K562 (cell line): ENCODE results near the gene FBLN2. TPM values are rescaled to one million over a fixed set of nuclear protein-coding genes. Genes with fewer than 3 reads are reported as not detected.

Experiments used
- ATAC-seq: fragments of 200-7000 bp; cut with Tn5 transposase; 3 replicates; pipeline ENCODE4 v1.9.1; 2020; ENCODE audit warnings: moderate library complexity
- BruUV-seq: library from RNA; stranded (reverse); fragments of 400-500 nt; replicated peaks from 2 replicates; lab custom pipeline; 2021; lab: Mats Ljungman, UMichigan
- CTCF ChIA-PET: fragments of 300-600 bp; formaldehyde crosslinking; extraction: SDS; loops from one replicate; lab custom pipeline; 2021; ENCODE audit warnings: low intra/inter-chr PET ratio; lab: Yijun Ruan, JAX
- POLR2A ChIA-PET: fragments of 300-600, 350-650 bp; sonication (Branson Sonifier 250); formaldehyde crosslinking; extraction: SDS; loops from one replicate; lab custom pipeline; 2021; ENCODE audit warnings: antibody characterized with exemption, inconsistent platforms; lab: Yijun Ruan, JAX
- DNase-seq, 4 experiments: peaks; one replicate each; pipeline versions ENCODE4 v3.0.0 to v3.0.0-alpha.2; 2011 to 2018; ENCODE audit warnings: low spot score in 3 of 4, mixed read lengths in 3 of 4; ENCODE audit errors: extremely low read depth in 1 of 4
- FAIRE-seq: peaks from 2 replicates; lab custom pipeline; 2011; peaks lifted over from hg19 to GRCh38; lab: Jason Lieb, UNC
- H2AFZ ChIP-seq: 2 replicates; pipeline ENCODE4 v1.6.0; 2011; ENCODE audit warnings: low read depth, low read length, control low read depth, inconsistent platforms
- H3K27ac ChIP-seq: fragments of 200-600 bp; 3 replicates; pipeline ENCODE4 v1.8.0; 2011; ENCODE audit warnings: low read depth, mild to moderate bottlenecking, control low read depth, inconsistent platforms, low read length, moderate library complexity, mixed read lengths; ENCODE audit errors: extremely low read depth
- H3K27me3 ChIP-seq, 2 experiments: fragments of 300-600 bp in 1 of 2; 2 replicates in 1 of 2; 3 replicates in 1 of 2; pipeline versions ENCODE4 v1.6.0 to v1.8.0; 2011; ENCODE audit warnings: inconsistent platforms in 2 of 2, low read length in 2 of 2, mild to moderate bottlenecking in 1 of 2, mixed read lengths in 1 of 2, moderate library complexity in 1 of 2; ENCODE audit not compliant: control insufficient read depth in 2 of 2, insufficient read depth in 2 of 2
- H3K36me3 ChIP-seq: fragments of 300-600 bp; 3 replicates; pipeline ENCODE4 v1.8.0; 2011; ENCODE audit warnings: mild to moderate bottlenecking, low read length, inconsistent platforms; ENCODE audit not compliant: control insufficient read depth, insufficient read depth
- H3K4me1 ChIP-seq, 2 experiments: fragments of 200-600 bp in 1 of 2; replicated peaks in 1 of 2; 2 replicates in 1 of 2; 3 replicates in 1 of 2; pipeline versions ENCODE4 v1.5.1 to v1.8.0; 2011; ENCODE audit warnings: inconsistent platforms in 2 of 2, low read length in 2 of 2, mild to moderate bottlenecking in 1 of 2, mixed read lengths in 1 of 2, moderate library complexity in 1 of 2; ENCODE audit not compliant: control insufficient read depth in 2 of 2, insufficient read depth in 2 of 2
- H3K4me2 ChIP-seq: 2 replicates; pipeline ENCODE4 v1.6.1; 2011; ENCODE audit warnings: low read length, control low read depth, inconsistent platforms, mixed read lengths; ENCODE audit not compliant: insufficient read depth
- H3K4me3 ChIP-seq: fragments of 200-600 bp; sonication (generic), shearing (Covaris generic); 2 replicates; pipeline ENCODE4 v1.5.1; 2016; ENCODE audit warnings: control low read depth, inconsistent platforms
- H3K79me2 ChIP-seq: fragments of 200-600 bp; 3 replicates; pipeline ENCODE4 v1.8.0; 2011; ENCODE audit warnings: low read length, inconsistent platforms; ENCODE audit not compliant: control insufficient read depth, insufficient read depth
- H3K9ac ChIP-seq, 2 experiments: 2 replicates each; pipeline versions ENCODE4 v1.6.0 to v1.6.1; 2011; ENCODE audit warnings: low read depth in 2 of 2, low read length in 2 of 2, control low read depth in 1 of 2, inconsistent platforms in 1 of 2, mild to moderate bottlenecking in 1 of 2, mixed read lengths in 1 of 2; ENCODE audit not compliant: insufficient read depth in 1 of 2
- H3K9me1 ChIP-seq: one replicate; pipeline ENCODE4 v1.6.0; 2011; ENCODE audit warnings: inconsistent platforms, mild to moderate bottlenecking, low read length, moderate library complexity; ENCODE audit not compliant: control insufficient read depth, insufficient read depth
- H3K9me3 ChIP-seq: replicated peaks from 2 replicates; pipeline ENCODE4 v1.5.1; 2011; ENCODE audit warnings: low read depth, low read length, inconsistent platforms; ENCODE audit not compliant: control insufficient read depth, insufficient read depth
- H4K20me1 ChIP-seq: replicated peaks from 2 replicates; pipeline ENCODE4 v1.6.1; 2011; ENCODE audit warnings: low read length, inconsistent platforms, mixed read lengths; ENCODE audit not compliant: control insufficient read depth, insufficient read depth
- BHLHE40 ChIP-seq: IDR thresholded peaks from 2 replicates; pipeline ENCODE4 v1.6.1; 2011; ENCODE audit warnings: low read length, improper control_type of control experiment
- BRCA1 ChIP-seq, 2 experiments: fragments of 450-650 bp in 1 of 2; sonication (generic) in 1 of 2; formaldehyde crosslinking in 1 of 2; IDR thresholded peaks; 2 replicates each; pipeline versions ENCODE4 v1.5.0 to v1.6.1; 2017 to 2020; ENCODE audit warnings: mild to moderate bottlenecking in 1 of 2, missing genetic modification reagents in 1 of 2
- FOXP4 ChIP-seq: sonication (generic); formaldehyde crosslinking; IDR thresholded peaks from 2 replicates; pipeline ENCODE4 v1.8.0; 2022; ENCODE audit warnings: mild to moderate bottlenecking, missing genetic modification reagents, borderline replicate concordance
- GATAD2B ChIP-seq: fragments of 450-650 bp; IDR thresholded peaks from 2 replicates; pipeline ENCODE4 v1.6.1; 2017; ENCODE audit warnings: mild to moderate bottlenecking, borderline replicate concordance
- HEY1 ChIP-seq: fragments of 250-450 bp; sonication (Bioruptor Pico); IDR thresholded peaks from 2 replicates; pipeline ENCODE4 v1.5.0; 2020; ENCODE audit warnings: mild to moderate bottlenecking, moderate library complexity, borderline replicate concordance
- KLF1 ChIP-seq: fragments of 450-650 bp; IDR thresholded peaks from 2 replicates; pipeline ENCODE4 v1.6.1; 2016; ENCODE audit warnings: missing genetic modification characterization, missing compliant biosample characterization
- MYNN ChIP-seq, 2 experiments: sonication (generic); formaldehyde crosslinking in 1 of 2; IDR thresholded peaks; 2 replicates each; pipeline versions ENCODE4 v1.5.0 to v1.6.1; 2016 to 2020; ENCODE audit warnings: antibody characterized with exemption in 1 of 2, missing genetic modification reagents in 1 of 2
- PHB2 ChIP-seq: fragments of 450-650 bp; IDR thresholded peaks from 2 replicates; pipeline ENCODE4 v1.6.1; 2017; ENCODE audit warnings: low read depth
- POLR2A ChIP-seq: fragments of 450-650 bp; conservative IDR thresholded peaks from 2 replicates; pipeline ENCODE4 v1.6.1; 2016
- POLR2H ChIP-seq: IDR thresholded peaks from 2 replicates; pipeline ENCODE4 v1.6.1; 2016; ENCODE audit warnings: missing genetic modification characterization, low read depth, mild to moderate bottlenecking, control low read depth, missing compliant biosample characterization, moderate library complexity
- RFX5 ChIP-seq: IDR thresholded peaks from 2 replicates; pipeline ENCODE4 v1.6.1; 2011; ENCODE audit warnings: low read depth, mild to moderate bottlenecking, improper control_type of control experiment, low read length
- SAP30 ChIP-seq: fragments of 200-600 bp; sonication (generic); IDR thresholded peaks from 2 replicates; pipeline ENCODE4 v1.6.1; 2012; ENCODE audit warnings: borderline replicate concordance, low read depth, mild to moderate bottlenecking, moderate library complexity, low read length, control low read depth, inconsistent platforms; ENCODE audit not compliant: insufficient read depth, poor library complexity, severe bottlenecking
- SPI1 ChIP-seq: IDR thresholded peaks from 2 replicates; pipeline ENCODE4 v1.6.1; 2011; ENCODE audit warnings: low read depth, low read length, control low read depth, borderline replicate concordance
- TCF7L2 ChIP-seq: fragments of 150-350 bp; IDR thresholded peaks from 2 replicates; pipeline ENCODE4 v1.6.1; 2016; ENCODE audit warnings: low read depth, mild to moderate bottlenecking, low read length, moderate library complexity
- TEAD4 ChIP-seq, 2 experiments: sonication (generic) in 1 of 2; formaldehyde crosslinking in 1 of 2; IDR thresholded peaks; 2 replicates each; pipeline versions ENCODE4 v1.6.1 to v1.8.0; 2012 to 2022; ENCODE audit warnings: borderline replicate concordance in 1 of 2, inconsistent platforms in 1 of 2, low read length in 1 of 2, mild to moderate bottlenecking in 1 of 2, missing genetic modification reagents in 1 of 2
- ZNF184 ChIP-seq: sonication (generic); formaldehyde crosslinking; IDR thresholded peaks from 2 replicates; pipeline ENCODE4 v1.5.0; 2020; ENCODE audit warnings: missing genetic modification reagents
- ZNF436 ChIP-seq: fragments of 250-450, 450-650 bp; sonication (Bioruptor Pico); formaldehyde crosslinking; IDR thresholded peaks from 2 replicates; pipeline ENCODE4 v1.7.0; 2020; ENCODE audit warnings: mild to moderate bottlenecking
- ZNF695 ChIP-seq: fragments of 450-650 bp; formaldehyde crosslinking; IDR thresholded peaks from 2 replicates; pipeline ENCODE4 v1.4.0; 2020; ENCODE audit warnings: mild to moderate bottlenecking, moderate library complexity
- ZNF699 ChIP-seq: fragments of 250-450 bp; sonication (Bioruptor Pico); IDR thresholded peaks from 2 replicates; pipeline ENCODE4 v1.8.0; 2021; ENCODE audit warnings: mild to moderate bottlenecking, moderate library complexity; ENCODE audit not compliant: insufficient replicate concordance
- ZSCAN32 ChIP-seq: fragments of 450-650 bp; formaldehyde crosslinking; IDR thresholded peaks from 2 replicates; pipeline ENCODE4 v1.4.0; 2020; ENCODE audit warnings: mild to moderate bottlenecking, moderate library complexity
- WGBS: fragments of 100-300 bp; shearing (Covaris generic); methylation state at CpG from one replicate; pipeline ENCODE4 v1.1.6; 2016; ENCODE audit warnings: low coverage, mixed read lengths; ENCODE audit not compliant: insufficient coverage; ENCODE audit errors: missing lambda C conversion rate; 5-methylcytosine and 5-hydroxymethylcytosine counted together
- in situ Hi-C: fragments of 300-500 bp; cut with MboI; formaldehyde crosslinking; loops from 4 replicates; pipeline ENCODE4 v1.15.0; 2018; ENCODE audit warnings: inconsistent platforms, mixed read lengths
- intact Hi-C: fragments of 100-400 bp; cut with micrococcal nuclease; formaldehyde crosslinking; loops from 2 replicates; pipeline ENCODE4 v1.14.2; 2022
- polyA plus RNA-seq, 8 experiments: library from polyadenylated mRNA; depleted of rRNA in 4 of 8; stranded (reverse) in 5 of 8; unstranded in 3 of 8; fragments of >200 nt; fragmentation: Nextera tagmentation in 2 of 8; fragmentation: Illumina TruSeq in 1 of 8; extraction: Ambion mirVana in 2 of 8; extraction: Trizol in 1 of 8; gene quantifications; 2 replicates each; pipeline versions ENCODE4 v1.2.1 to v1.2.3, GENCODE V29; 2011 to 2014; ENCODE audit warnings: inconsistent platforms in 1 of 8, missing spikeins in 1 of 8
- total RNA-seq, 7 experiments: library from RNA; depleted of rRNA in 6 of 7; stranded (reverse); fragments of >200 nt in 6 of 7; fragmentation: Illumina TruSeq in 2 of 7; extraction: Trizol in 2 of 7; gene quantifications; 2 replicates each; pipeline versions ENCODE4 v1.2.1 to v1.2.3, GENCODE V29; 2011 to 2021; ENCODE audit warnings: low replicate concordance in 1 of 7
- TF ChIP-seq, protein P1 (sequence below): sonication (generic); formaldehyde crosslinking; IDR thresholded peaks from 2 replicates; pipeline ENCODE4 v1.8.0; 2022; ENCODE audit warnings: missing genetic modification reagents, mild to moderate bottlenecking, borderline replicate concordance

Gene FBLN2
- total and polyA plus RNA-seq, 9 of the 15 experiments (the other 6 are each of a cell fraction or from before 2014, with no cell fraction given) = 0.03 to 0.10 (median 0.04) TPM; not detected in 6

DNA sequence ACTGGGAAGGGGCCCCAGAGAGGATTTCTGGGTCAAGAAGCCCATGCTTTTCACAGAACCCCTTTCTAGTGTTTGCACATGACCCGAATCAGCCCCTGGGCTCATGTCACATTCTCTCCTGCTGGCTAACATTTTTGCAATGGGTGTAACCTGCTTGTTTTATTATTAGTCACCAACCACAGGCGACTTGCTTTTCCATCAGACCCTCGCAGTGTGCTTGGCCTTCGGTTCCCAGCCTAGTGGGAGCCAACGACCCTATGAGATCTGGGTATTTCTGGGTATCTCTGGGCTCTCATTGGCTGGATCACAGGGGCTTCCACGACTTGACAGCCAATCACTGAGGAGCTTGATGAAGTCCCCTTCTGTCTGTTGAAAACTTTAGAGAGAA lies 11.0 kb upstream of the FBLN2 start:
- FAIRE-seq = peak; percentile 19
- Histone ChIP-seq H3K4me2 (no peak overlapping the region), H3K4me3 (no peak overlapping the region), H3K9ac (no peak overlapping the region), H3K27me3 (peaks cover 35 to 68% of the 10 kb centered on the region in 2 experiments), H3K9me3 (no peaks in the 10 kb centered on the region), H3K27ac (no peak overlapping the region), H4K20me1 (0 out of 2 replicates have a peak, but pooled peaks cover 10% of the 10 kb centered on the region), H3K9me1 (no peaks in the 10 kb centered on the region), H3K36me3 (no peaks in the 10 kb centered on the region), H2AFZ (no peak overlapping the region), H3K4me1 (no peaks in the 10 kb centered on the region; a peak in 2 of 5 replicates), H3K79me2 (no peaks in the 10 kb centered on the region)
- no peak for ATAC-seq
- intact Hi-C loops = loop anchor here (5.0 kb wide), 1 partner anchor 41 kb away; no protein-coding TSS in a partner anchor
- POLR2A ChIA-PET = no interaction called here
- BruUV-seq = no TSS peak
- in situ Hi-C loops = no loop called here
- DNase-seq = peak in 3 of 4 experiments; percentile 48 to 56 (median 53)
- CTCF ChIA-PET = no interaction called here
- 5% methylated on average over 6 of the region's 6 CpGs for WGBS
- TF ChIP-seq BRCA1 (IDR thresholded peaks at IDR 0.05) (no peak), BRCA1 (CRISPR knock-in tag; IDR thresholded peaks at IDR 0.05) (no peak), PHB2 (no peak), ZNF436 (CRISPR knock-in tag) (no peak), ZNF184 (no peak), SAP30 (no peak), ZNF699 (no peak), MYNN (IDR thresholded peaks at IDR 0.05) (no peak), MYNN (CRISPR knock-in tag; IDR thresholded peaks at IDR 0.05) (no peak), GATAD2B (no peak), POLR2A (no peak), POLR2H (tag) (no peak), SPI1 (no peak), BHLHE40 (0 out of 2 replicates have a peak, but pooled peaks have one; percentile 27), HEY1 (CRISPR knock-in tag) (no peak), TCF7L2 (no peak), ZSCAN32 (CRISPR knock-in tag) (no peak), TEAD4 (IDR thresholded peaks at IDR 0.05; ENCODE audit: low read length) (peak; percentile 57), TEAD4 (CRISPR knock-in tag; IDR thresholded peaks at IDR 0.05; ENCODE audit: borderline replicate concordance) (no peak; the same call in 1 of the 2 replicates), ZNF695 (CRISPR knock-in tag) (no peak), RFX5 (no peak), KLF1 (tag) (peak; percentile 91), FOXP4 (CRISPR knock-in tag) (no peak)
- TF ChIP-seq, protein P1, sequence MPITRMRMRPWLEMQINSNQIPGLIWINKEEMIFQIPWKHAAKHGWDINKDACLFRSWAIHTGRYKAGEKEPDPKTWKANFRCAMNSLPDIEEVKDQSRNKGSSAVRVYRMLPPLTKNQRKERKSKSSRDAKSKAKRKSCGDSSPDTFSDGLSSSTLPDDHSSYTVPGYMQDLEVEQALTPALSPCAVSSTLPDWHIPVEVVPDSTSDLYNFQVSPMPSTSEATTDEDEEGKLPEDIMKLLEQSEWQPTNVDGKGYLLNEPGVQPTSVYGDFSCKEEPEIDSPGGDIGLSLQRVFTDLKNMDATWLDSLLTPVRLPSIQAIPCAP (CRISPR knock-in tag) = no peak
